ENCODE measurements around the gene HEYL.

The HEYL gene

GRCh38 chr1:39631361-39632322, 7.8 kb downstream of the HEYL start:
- H3K4me3 ChIP-seq (ENCODE audit: low read length) = no peak overlapping the region
- no peaks in the 10 kb centered on the region for H3K4me1 ChIP-seq (ENCODE audit: control insufficient read depth, insufficient read depth, low read length)
- H3K27ac ChIP-seq (ENCODE audit: low read depth, low read length) = no peak overlapping the region
- H3K9ac ChIP-seq (ENCODE audit: low read length) = no peak overlapping the region
- H3K27me3 ChIP-seq (ENCODE audit: control insufficient read depth, insufficient read depth, low read length) = peaks cover 3% of the 10 kb centered on the region
- no peaks in the 10 kb centered on the region for H3K36me3 ChIP-seq (ENCODE audit: control insufficient read depth, insufficient read depth, low read length)

GRCh38 chr1:39628807-39629350, 10.6 kb downstream of the HEYL start:
- no peaks in the 10 kb centered on the region for H3K36me3 ChIP-seq (ENCODE audit: control insufficient read depth, insufficient read depth, low read length)
- H3K27me3 ChIP-seq (ENCODE audit: control insufficient read depth, insufficient read depth, low read length) = peaks cover 3% of the 10 kb centered on the region
- no peak overlapping the region for H3K4me3 ChIP-seq (ENCODE audit: low read length)
- no peak overlapping the region for H3K27ac ChIP-seq (ENCODE audit: low read depth, low read length)
- H3K4me1 ChIP-seq (ENCODE audit: control insufficient read depth, insufficient read depth, low read length) = no peaks in the 10 kb centered on the region
- H3K9ac ChIP-seq (ENCODE audit: low read length) = no peak overlapping the region

GRCh38 chr1:39626646-39627045, 12.8 kb downstream of the HEYL start:
- Histone ChIP-seq H3K9ac (ENCODE audit: low read length) (no peak overlapping the region), H3K27ac (ENCODE audit: low read depth, low read length) (no peak overlapping the region)

DNA sequence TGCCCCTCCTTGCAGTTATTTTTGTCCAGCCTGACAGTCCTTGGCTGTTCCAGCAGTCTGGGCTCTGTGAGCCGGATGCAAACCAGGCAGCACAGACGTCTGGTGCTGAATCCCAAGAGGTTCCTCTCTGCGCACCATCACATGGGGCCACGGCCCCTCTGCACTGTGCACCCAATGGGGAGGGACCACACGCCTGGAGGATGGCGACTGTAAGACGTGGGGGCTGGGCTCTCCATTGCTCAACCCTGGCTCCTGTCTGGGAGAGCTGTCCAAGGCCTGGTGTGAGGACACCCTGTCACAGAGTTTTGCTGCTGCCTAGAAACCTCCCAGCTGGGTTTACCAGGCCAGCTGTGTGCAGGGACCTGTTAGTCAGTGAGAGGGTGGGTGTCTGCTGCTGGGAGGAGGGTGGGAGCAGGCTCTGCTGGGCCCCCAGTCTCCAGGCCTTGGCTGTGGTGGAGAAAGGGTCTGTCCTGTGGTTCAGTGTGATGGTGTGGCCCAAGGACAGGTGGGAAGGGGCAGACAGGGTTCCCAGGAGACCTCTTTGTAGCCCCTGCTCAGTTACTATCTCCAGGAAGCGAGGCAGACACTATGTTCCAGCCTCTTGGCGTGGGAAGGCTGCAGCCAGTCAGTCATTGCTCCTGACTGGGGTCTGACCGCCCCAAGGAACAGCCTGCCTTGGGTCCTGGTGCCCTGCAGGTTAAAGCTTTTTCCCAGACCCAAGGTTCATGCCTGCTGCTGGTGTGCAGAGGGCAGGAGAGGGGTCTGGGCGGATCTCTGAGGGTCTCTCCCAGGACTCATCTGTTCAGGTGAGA, 13.8 kb downstream of the HEYL start:
- H3K9ac ChIP-seq (ENCODE audit: low read length) = no peak overlapping the region
- no peaks in the 10 kb centered on the region for H3K27me3 ChIP-seq (ENCODE audit: control insufficient read depth, insufficient read depth, low read length)
- no peaks in the 10 kb centered on the region for H3K4me1 ChIP-seq (ENCODE audit: control insufficient read depth, insufficient read depth, low read length)
- H3K36me3 ChIP-seq (ENCODE audit: control insufficient read depth, insufficient read depth, low read length) = no peaks in the 10 kb centered on the region
- no peak overlapping the region for H3K4me3 ChIP-seq (ENCODE audit: low read length)
- no peak overlapping the region for H3K27ac ChIP-seq (ENCODE audit: low read depth, low read length)

More at GRCh38 chr1:39626646-39627045, 12.8 kb downstream of the HEYL start:
- H3K4me3 ChIP-seq (ENCODE audit: low read length) = no peak overlapping the region
- H3K36me3 ChIP-seq (ENCODE audit: control insufficient read depth, insufficient read depth, low read length) = no peaks in the 10 kb centered on the region
- no peaks in the 10 kb centered on the region for H3K27me3 ChIP-seq (ENCODE audit: control insufficient read depth, insufficient read depth, low read length)
- no peaks in the 10 kb centered on the region for H3K4me1 ChIP-seq (ENCODE audit: control insufficient read depth, insufficient read depth, low read length)

- Histone ChIP-seq H3K4me3 (ENCODE audit: low read length) (no peak overlapping the region), H3K27me3 (ENCODE audit: control insufficient read depth, insufficient read depth, low read length) (no peaks in the 10 kb centered on the region), H3K4me1 (ENCODE audit: control insufficient read depth, insufficient read depth, low read length) (no peaks in the 10 kb centered on the region), H3K27ac (ENCODE audit: low read depth, low read length) (no peak overlapping the region), H3K9ac (ENCODE audit: low read length) (no peak overlapping the region), H3K36me3 (ENCODE audit: control insufficient read depth, insufficient read depth, low read length) (no peaks in the 10 kb centered on the region)
These were observed 14.4 kb downstream of the HEYL start for GRCh38 chr1:39625009-39625408.

- Histone ChIP-seq H3K9ac (ENCODE audit: low read length) (no peak overlapping the region), H3K4me1 (ENCODE audit: control insufficient read depth, insufficient read depth, low read length) (no peaks in the 10 kb centered on the region), H3K4me3 (ENCODE audit: low read length) (no peak overlapping the region), H3K36me3 (ENCODE audit: control insufficient read depth, insufficient read depth, low read length) (no peaks in the 10 kb centered on the region), H3K27me3 (ENCODE audit: control insufficient read depth, insufficient read depth, low read length) (no peaks in the 10 kb centered on the region), H3K27ac (ENCODE audit: low read depth, low read length) (no peak overlapping the region)
These were observed 16.4 kb downstream of the HEYL start for GRCh38 chr1:39623053-39623452.

DNA sequence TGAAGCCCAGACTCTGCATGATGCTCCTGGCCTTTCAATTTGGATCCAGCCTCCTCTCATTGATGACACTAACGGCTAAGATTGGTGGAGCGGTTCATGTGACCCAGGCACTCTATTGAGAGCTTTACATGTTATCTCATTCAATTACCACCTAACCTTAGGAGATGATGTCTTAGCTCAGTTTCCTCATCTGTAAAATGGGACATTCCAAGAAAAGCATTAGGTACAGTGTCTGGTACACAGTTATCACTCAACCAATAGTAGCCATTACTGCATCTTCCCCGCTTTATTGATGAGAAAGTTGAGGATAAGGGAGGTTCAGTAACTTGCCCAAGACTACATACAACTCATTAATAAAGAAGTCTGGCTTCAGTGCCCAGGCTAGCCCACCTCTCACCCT, 17.0 kb downstream of the HEYL start:
- Histone ChIP-seq H3K27ac (ENCODE audit: low read depth, low read length) (no peak overlapping the region), H3K27me3 (ENCODE audit: control insufficient read depth, insufficient read depth, low read length) (no peaks in the 10 kb centered on the region)

GRCh38 chr1:39620659-39621165, 18.7 kb downstream of the HEYL start:
- H3K36me3 ChIP-seq (ENCODE audit: control insufficient read depth, insufficient read depth, low read length) = no peaks in the 10 kb centered on the region
- no peaks in the 10 kb centered on the region for H3K4me1 ChIP-seq (ENCODE audit: control insufficient read depth, insufficient read depth, low read length)
- H3K9ac ChIP-seq (ENCODE audit: low read length) = no peak overlapping the region
- no peaks in the 10 kb centered on the region for H3K27me3 ChIP-seq (ENCODE audit: control insufficient read depth, insufficient read depth, low read length)
- H3K27ac ChIP-seq (ENCODE audit: low read depth, low read length) = no peak overlapping the region
- no peak overlapping the region for H3K4me3 ChIP-seq (ENCODE audit: low read length)

More for the DNA sequence above, 17.0 kb downstream of the HEYL start:
- Histone ChIP-seq H3K4me1 (ENCODE audit: control insufficient read depth, insufficient read depth, low read length) (no peaks in the 10 kb centered on the region), H3K36me3 (ENCODE audit: control insufficient read depth, insufficient read depth, low read length) (no peaks in the 10 kb centered on the region), H3K9ac (ENCODE audit: low read length) (no peak overlapping the region), H3K4me3 (ENCODE audit: low read length) (no peak overlapping the region)

- H3K27ac ChIP-seq (ENCODE audit: low read depth, low read length) = no peak overlapping the region
- H3K4me3 ChIP-seq (ENCODE audit: low read length) = no peak overlapping the region
- H3K36me3 ChIP-seq (ENCODE audit: control insufficient read depth, insufficient read depth, low read length) = no peaks in the 10 kb centered on the region
These were observed 21.9 kb downstream of the HEYL start for GRCh38 chr1:39617488-39618049.

DNA sequence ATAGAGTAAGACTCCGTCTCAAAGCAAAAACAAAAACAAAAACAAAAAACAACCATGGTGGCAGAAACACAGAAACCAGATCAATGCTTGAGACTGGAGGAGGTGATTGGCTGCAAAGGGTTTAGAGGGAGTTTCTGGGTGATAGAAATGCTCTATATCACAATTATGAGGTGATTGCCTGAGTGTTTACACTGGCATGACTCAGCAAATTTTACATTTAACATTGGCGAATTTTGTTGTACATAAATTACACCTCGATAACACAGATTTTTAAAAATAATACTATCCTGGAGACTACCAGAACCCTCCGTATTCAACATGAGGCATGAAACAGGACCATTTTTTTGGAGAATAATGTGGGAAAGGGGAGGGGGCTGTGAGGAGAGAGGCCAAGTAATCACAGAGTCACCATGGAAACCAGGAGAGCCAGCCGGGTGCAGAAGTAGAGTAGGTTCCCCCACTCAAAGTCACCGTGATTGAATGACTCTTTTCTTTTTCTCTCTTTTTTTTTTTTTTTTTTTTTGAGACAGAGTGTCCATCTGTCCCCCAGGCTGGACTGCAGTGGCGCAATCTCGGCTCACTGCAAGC, 24.3 kb downstream of the HEYL start:
- Histone ChIP-seq H3K36me3 (ENCODE audit: control insufficient read depth, insufficient read depth, low read length) (no peaks in the 10 kb centered on the region), H3K4me1 (ENCODE audit: control insufficient read depth, insufficient read depth, low read length) (no peaks in the 10 kb centered on the region), H3K4me3 (ENCODE audit: low read length) (no peak overlapping the region), H3K27me3 (ENCODE audit: control insufficient read depth, insufficient read depth, low read length) (no peaks in the 10 kb centered on the region), H3K27ac (ENCODE audit: low read depth, low read length) (no peak overlapping the region), H3K9ac (ENCODE audit: low read length) (no peak overlapping the region)

More at GRCh38 chr1:39617488-39618049, 21.9 kb downstream of the HEYL start:
- Histone ChIP-seq H3K27me3 (ENCODE audit: control insufficient read depth, insufficient read depth, low read length) (no peaks in the 10 kb centered on the region), H3K9ac (ENCODE audit: low read length) (no peak overlapping the region), H3K4me1 (ENCODE audit: control insufficient read depth, insufficient read depth, low read length) (no peaks in the 10 kb centered on the region)

- Histone ChIP-seq H3K27me3 (ENCODE audit: control insufficient read depth, insufficient read depth, low read length) (no peaks in the 10 kb centered on the region), H3K9ac (ENCODE audit: low read length) (no peak overlapping the region), H3K27ac (ENCODE audit: low read depth, low read length) (no peak overlapping the region), H3K4me1 (ENCODE audit: control insufficient read depth, insufficient read depth, low read length) (no peaks in the 10 kb centered on the region), H3K4me3 (ENCODE audit: low read length) (no peak overlapping the region), H3K36me3 (ENCODE audit: control insufficient read depth, insufficient read depth, low read length) (no peaks in the 10 kb centered on the region)
These were observed 25.0 kb downstream of the HEYL start for GRCh38 chr1:39614488-39614887.
